HCT116 (cell line): ENCODE data around the gene PKHD1. TPM values are rescaled to one million over a fixed set of nuclear protein-coding genes. Genes with fewer than 3 reads are reported as not detected.

Experiments
- ATAC-seq: fragments of 200-7000 bp; cut with Tn5 transposase; 2 replicates; pipeline ENCODE4 v1.9.1; 2020; ENCODE audit warnings: mild to moderate bottlenecking, moderate library complexity
- BruUV-seq: library from RNA; stranded (reverse); fragments of 400-500 nt; replicated peaks from 2 replicates; lab custom pipeline; 2021; lab: Mats Ljungman, UMichigan
- CTCF ChIA-PET: fragments of 300-600 bp; sonication (Branson Sonifier 250); formaldehyde crosslinking; loops from one replicate; lab custom pipeline; 2021; ENCODE audit warnings: antibody characterized with exemption; lab: Charles Lee
- POLR2A ChIA-PET: fragments of 300-600, 350-600 bp; sonication (Branson Sonifier 250); formaldehyde crosslinking; loops from one replicate; lab custom pipeline; 2021; ENCODE audit warnings: antibody characterized with exemption; lab: Charles Lee
- RAD21 ChIA-PET, 2 experiments: fragments of 300-600 bp; sonication (Branson Sonifier 250); formaldehyde crosslinking; loops; one replicate each; lab custom pipeline; 2023; ENCODE audit warnings: low total read pairs in 2 of 2; ENCODE audit not compliant: uncharacterized antibody in 2 of 2, unreplicated experiment in 2 of 2, low non-redundant PET in 1 of 2; lab: Charles Lee
- DNase-seq: peaks from one replicate; pipeline ENCODE4 v3.0.0-alpha.2; 2010; ENCODE audit warnings: low read depth, low spot score
- H2AFZ ChIP-seq: fragments of 200-600 bp; shearing (Covaris generic), sonication (generic); 2 replicates; pipeline ENCODE4 v1.6.1; 2017; ENCODE audit warnings: low read depth, mixed run types, mixed read lengths, antibody characterized with exemption, low read length; ENCODE audit not compliant: poor library complexity, severe bottlenecking
- H3K27ac ChIP-seq: 2 replicates; pipeline ENCODE4 v1.5.1; 2012; ENCODE audit warnings: low read depth, low read length
- H3K27me3 ChIP-seq: fragments of 200-600 bp; sonication (generic); 2 replicates; pipeline ENCODE4 v1.6.1; 2016; ENCODE audit warnings: mixed run types, low read length, mixed read lengths; ENCODE audit not compliant: insufficient read depth
- H3K36me3 ChIP-seq, 2 experiments: fragments of 200-500 bp in 1 of 2; fragments of 200-600 bp in 1 of 2; sonication (Bioruptor generic) in 1 of 2; sonication (generic) in 1 of 2; 2 replicates each; pipeline versions ENCODE4 v1.5.1 to v1.6.1; 2014 to 2016; ENCODE audit warnings: low read length in 2 of 2, inconsistent platforms in 1 of 2, mixed read lengths in 1 of 2, mixed run types in 1 of 2; ENCODE audit not compliant: insufficient read depth in 2 of 2, control insufficient read depth in 1 of 2
- H3K4me1 ChIP-seq, 2 experiments: fragments of 200-600 bp in 1 of 2; sonication (generic) in 1 of 2; 2 replicates each; pipeline versions ENCODE4 v1.5.1 to v1.6.1; 2012 to 2017; ENCODE audit warnings: low read length in 2 of 2, inconsistent platforms in 1 of 2, mild to moderate bottlenecking in 1 of 2, mixed read lengths in 1 of 2, mixed run types in 1 of 2, moderate library complexity in 1 of 2; ENCODE audit not compliant: insufficient read depth in 2 of 2, control insufficient read depth in 1 of 2
- H3K4me2 ChIP-seq: fragments of 200-600 bp; sonication (generic); 2 replicates; pipeline ENCODE4 v1.6.1; 2017; ENCODE audit warnings: mixed run types, low read length, mixed read lengths
- H3K4me3 ChIP-seq, 2 experiments: fragments of 200-600 bp in 1 of 2; sonication (generic) in 1 of 2; replicated peaks in 1 of 2; 2 replicates each; pipeline ENCODE4 v1.5.1; 2011 to 2016; ENCODE audit warnings: low read length in 2 of 2, control low read depth in 1 of 2, low read depth in 1 of 2, mild to moderate bottlenecking in 1 of 2, mixed read lengths in 1 of 2, mixed run types in 1 of 2
- H3K79me2 ChIP-seq: fragments of 200-600 bp; sonication (generic); 2 replicates; pipeline ENCODE4 v1.6.1; 2017; ENCODE audit warnings: mild to moderate bottlenecking, mixed run types, low read length, moderate library complexity, mixed read lengths; ENCODE audit not compliant: insufficient read depth
- H3K9ac ChIP-seq: fragments of 200-600 bp; sonication (generic); 2 replicates; pipeline ENCODE4 v1.6.1; 2016; ENCODE audit warnings: low read length, mixed read lengths
- H3K9me2 ChIP-seq: fragments of 200-600 bp; sonication (generic), shearing (Covaris generic); 2 replicates; pipeline ENCODE4 v1.6.1; 2017; ENCODE audit warnings: mixed run types, mild to moderate bottlenecking, moderate library complexity; ENCODE audit not compliant: insufficient read depth
- H3K9me3 ChIP-seq, 2 experiments: fragments of 200-500 bp in 1 of 2; fragments of 200-600 bp in 1 of 2; sonication (Bioruptor generic) in 1 of 2; sonication (generic) in 1 of 2; 2 replicates each; pipeline ENCODE4 v1.6.1; 2014 to 2017; ENCODE audit warnings: low read length in 2 of 2, mixed read lengths in 2 of 2, inconsistent platforms in 1 of 2, low read depth in 1 of 2, mild to moderate bottlenecking in 1 of 2, mixed run types in 1 of 2, moderate library complexity in 1 of 2; ENCODE audit not compliant: control insufficient read depth in 1 of 2, insufficient read depth in 1 of 2
- H4K20me1 ChIP-seq: fragments of 200-600 bp; sonication (generic), shearing (Covaris generic); 2 replicates; pipeline ENCODE4 v1.6.1; 2017; ENCODE audit warnings: mixed run types, mild to moderate bottlenecking, moderate library complexity; ENCODE audit not compliant: insufficient read depth
- ELF1 ChIP-seq: IDR thresholded peaks from 2 replicates; pipeline ENCODE4 v1.6.1; 2012; ENCODE audit warnings: low read depth, borderline replicate concordance
- FOSL1 ChIP-seq: IDR thresholded peaks from 2 replicates; pipeline ENCODE4 v1.6.1; 2012; ENCODE audit warnings: low read depth
- MAX ChIP-seq: IDR thresholded peaks from 2 replicates; pipeline ENCODE4 v1.6.1; 2012
- POLR2A ChIP-seq: IDR thresholded peaks from 2 replicates; pipeline ENCODE4 v1.7.0; 2011; ENCODE audit warnings: borderline replicate concordance; ENCODE audit not compliant: insufficient read depth, insufficient read length; ENCODE audit errors: extremely low read depth
- RAD21 ChIP-seq: IDR thresholded peaks from 2 replicates; pipeline ENCODE4 v1.6.1; 2012; ENCODE audit warnings: low read depth, mild to moderate bottlenecking
- SIN3A ChIP-seq: IDR thresholded peaks from 2 replicates; pipeline ENCODE4 v1.6.1; 2012; ENCODE audit warnings: low read depth
- SP1 ChIP-seq: IDR thresholded peaks from 2 replicates; pipeline ENCODE4 v1.6.1; 2012; ENCODE audit warnings: low read depth
- SRF ChIP-seq: IDR thresholded peaks from 2 replicates; pipeline ENCODE4 v1.6.1; 2012; ENCODE audit warnings: low read depth
- TCF7L2 ChIP-seq: IDR thresholded peaks from 2 replicates; pipeline ENCODE4 v1.7.0; 2011; ENCODE audit warnings: borderline replicate concordance, inconsistent platforms; ENCODE audit not compliant: insufficient read depth, insufficient read length; ENCODE audit errors: extremely low read depth
- ZNF274 ChIP-seq: fragments of 200-500 bp; sonication (Bioruptor generic); IDR thresholded peaks from 2 replicates; pipeline ENCODE4 v1.6.1; 2014; ENCODE audit warnings: mild to moderate bottlenecking, low read depth, low read length, inconsistent platforms
- intact Hi-C: fragments of 100-400 bp; cut with micrococcal nuclease; formaldehyde crosslinking; loops from 2 replicates; pipeline ENCODE4 v1.10.0; 2022
- total RNA-seq: library from RNA; stranded (reverse); gene quantifications from one replicate; pipeline ENCODE4 v1.2.1, GENCODE V29; 2021; ENCODE audit not compliant: unreplicated experiment

PKHD1 gene
- total RNA-seq, 1 experiment from 2014 or later, result not detected

GRCh38 chr6:51891784-51892183, 195.6 kb downstream of the PKHD1 start:
- RAD21 ChIA-PET, result no interaction called here
- H2AFZ ChIP-seq, result no peak overlapping the region
- H3K36me3 ChIP-seq, result no peaks in the 10 kb centered on the region
- no peak for TF ChIP-seq ZNF274
- TF ChIP-seq, all 23 proteins: peak for 0
- Histone ChIP-seq H3K4me3 (no peak overlapping the region), H3K4me1 (no peaks in the 10 kb centered on the region), H3K27me3 (no peaks in the 10 kb centered on the region), H3K9me3 (no peaks in the 10 kb centered on the region), H3K4me2 (no peak overlapping the region), H4K20me1 (no peaks in the 10 kb centered on the region), H3K9ac (no peak overlapping the region), H3K79me2 (no peaks in the 10 kb centered on the region), H3K9me2 (no peaks in the 10 kb centered on the region), H3K27ac (no peak overlapping the region)
- intact Hi-C loops, result no loop called here
- POLR2A ChIA-PET, result no interaction called here
- BruUV-seq, result no TSS peak
- ATAC-seq (no peak), DNase-seq (no peak)
- CTCF ChIA-PET, result no interaction called here

- ATAC-seq, result no peak
- no peak overlapping the region for H3K4me2 ChIP-seq
- POLR2A ChIA-PET, result no interaction called here
- BruUV-seq, result no TSS peak
- no peaks in the 10 kb centered on the region for H3K9me3 ChIP-seq
- no peak overlapping the region for H2AFZ ChIP-seq
- CTCF ChIA-PET, result no interaction called here
- H3K79me2 ChIP-seq, result no peaks in the 10 kb centered on the region
- intact Hi-C loops, result no loop called here
- H3K4me3 ChIP-seq, result no peak overlapping the region
- H4K20me1 ChIP-seq, result no peaks in the 10 kb centered on the region
- no peak overlapping the region for H3K27ac ChIP-seq
- TF ChIP-seq FOSL1, result no peak
- no peak for TF ChIP-seq RAD21
- TF ChIP-seq SRF, result no peak
- no peak for TF ChIP-seq POLR2A
- TF ChIP-seq ELF1, result no peak
- TF ChIP-seq SP1, result no peak
- TF ChIP-seq TCF7L2, result no peak
- no peak for TF ChIP-seq SIN3A
- TF ChIP-seq MAX, result no peak
- H3K27me3 ChIP-seq, result no peaks in the 10 kb centered on the region
- H3K36me3 ChIP-seq, result no peaks in the 10 kb centered on the region
- no peaks in the 10 kb centered on the region for H3K4me1 ChIP-seq
- no peaks in the 10 kb centered on the region for H3K9me2 ChIP-seq
- H3K9ac ChIP-seq, result no peak overlapping the region
- RAD21 ChIA-PET, result no interaction called here
- no peak for DNase-seq
These were observed 199.6 kb downstream of the PKHD1 start for GRCh38 chr6:51887859-51888258.
